COR-L47 (cell line): ENCODE results near the gene PCSK6.
A peak's percentile ranks its signal among the peaks of the same experiment; 100 is the strongest.

Experiments used
- DNase-seq: peaks from one replicate; lab custom pipeline; 2025; lab: John Stamatoyannopoulos, UW

PCSK6 gene

DNA sequence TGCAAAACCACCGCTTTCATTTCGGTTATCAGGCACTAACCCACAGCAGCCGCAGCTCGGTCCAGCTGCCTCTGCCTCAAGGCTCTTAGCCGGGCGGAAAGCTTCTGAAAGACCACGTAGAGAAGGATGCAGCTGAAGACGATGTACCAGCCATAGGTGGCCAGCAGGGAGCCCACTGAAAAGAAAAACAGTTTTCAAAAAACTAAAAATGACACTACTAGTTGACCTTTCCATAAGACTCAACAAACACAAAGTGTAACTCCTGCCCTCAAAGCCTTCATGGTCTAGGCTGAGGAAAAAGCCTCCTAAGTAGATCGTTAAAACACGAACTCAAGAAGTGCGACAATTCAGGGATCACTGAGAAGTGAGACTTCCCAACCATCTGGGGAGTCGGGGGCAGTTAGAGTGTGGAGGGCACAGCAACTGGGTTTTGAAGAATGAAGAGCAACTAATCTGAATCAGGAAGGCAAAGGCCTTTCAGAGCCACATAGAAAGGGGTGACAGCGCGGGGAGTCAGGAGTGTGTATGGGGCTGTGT, 212.9 kb downstream of the PCSK6 start:
- no peak for DNase-seq

DNA sequence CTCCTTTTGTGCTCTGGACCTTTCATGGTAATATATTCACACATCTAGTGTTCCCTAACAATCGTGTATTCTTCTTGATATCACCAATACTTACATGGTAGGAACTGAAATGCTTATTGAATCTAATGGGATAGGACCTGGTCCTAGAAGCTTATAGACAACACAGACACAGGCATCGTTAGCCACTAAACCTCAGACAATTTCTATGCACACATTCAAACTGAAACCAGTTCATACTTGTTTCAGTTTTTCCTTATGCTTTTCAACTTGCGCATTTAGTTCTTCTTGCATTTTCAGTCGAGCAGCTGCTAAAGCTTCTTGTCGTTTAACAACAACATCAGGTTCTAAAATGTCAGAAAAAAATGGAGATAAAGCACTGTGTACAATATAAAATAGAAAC, 214.5 kb downstream of the PCSK6 start:
- no peak for DNase-seq

DNA sequence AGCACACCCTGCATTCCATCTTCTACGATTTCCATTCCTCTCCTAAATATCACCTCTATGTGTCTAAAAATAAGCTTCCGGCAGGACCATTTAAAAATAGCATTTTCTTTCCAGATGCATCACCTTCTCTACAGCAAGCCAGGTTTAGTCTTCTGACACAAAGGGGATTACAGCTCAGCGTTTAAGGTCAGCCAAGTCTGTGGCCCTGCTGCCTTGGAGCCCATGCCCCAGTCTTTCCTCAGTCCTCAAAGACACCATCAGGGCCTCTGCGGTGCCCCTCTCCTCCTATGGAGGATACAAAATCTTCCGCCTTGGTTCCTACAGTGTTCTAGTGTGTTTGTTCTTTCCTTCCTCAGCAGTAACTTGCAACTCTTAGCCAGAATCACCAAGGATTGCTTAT, 216.0 kb downstream of the PCSK6 start:
- no peak for DNase-seq

DNA sequence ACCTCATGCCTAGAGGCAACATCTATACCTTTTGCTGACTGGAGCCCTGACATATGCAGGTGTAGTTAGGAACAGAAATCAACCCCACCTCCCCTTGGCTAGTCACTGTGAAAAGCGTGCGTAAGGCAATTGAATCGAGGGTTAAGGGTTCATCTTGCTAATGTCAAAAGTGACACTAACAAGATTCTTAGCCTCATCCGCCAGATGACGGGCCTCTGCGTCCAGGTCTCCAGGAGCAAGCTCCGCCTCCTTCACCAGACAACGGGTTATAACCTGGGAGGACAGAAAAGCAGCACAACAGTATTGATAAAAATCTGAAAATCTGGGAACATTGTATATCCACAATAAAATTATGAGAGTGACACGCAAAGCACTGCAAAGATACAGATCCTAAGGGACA, 216.9 kb downstream of the PCSK6 start:
- DNase-seq = no peak

DNA sequence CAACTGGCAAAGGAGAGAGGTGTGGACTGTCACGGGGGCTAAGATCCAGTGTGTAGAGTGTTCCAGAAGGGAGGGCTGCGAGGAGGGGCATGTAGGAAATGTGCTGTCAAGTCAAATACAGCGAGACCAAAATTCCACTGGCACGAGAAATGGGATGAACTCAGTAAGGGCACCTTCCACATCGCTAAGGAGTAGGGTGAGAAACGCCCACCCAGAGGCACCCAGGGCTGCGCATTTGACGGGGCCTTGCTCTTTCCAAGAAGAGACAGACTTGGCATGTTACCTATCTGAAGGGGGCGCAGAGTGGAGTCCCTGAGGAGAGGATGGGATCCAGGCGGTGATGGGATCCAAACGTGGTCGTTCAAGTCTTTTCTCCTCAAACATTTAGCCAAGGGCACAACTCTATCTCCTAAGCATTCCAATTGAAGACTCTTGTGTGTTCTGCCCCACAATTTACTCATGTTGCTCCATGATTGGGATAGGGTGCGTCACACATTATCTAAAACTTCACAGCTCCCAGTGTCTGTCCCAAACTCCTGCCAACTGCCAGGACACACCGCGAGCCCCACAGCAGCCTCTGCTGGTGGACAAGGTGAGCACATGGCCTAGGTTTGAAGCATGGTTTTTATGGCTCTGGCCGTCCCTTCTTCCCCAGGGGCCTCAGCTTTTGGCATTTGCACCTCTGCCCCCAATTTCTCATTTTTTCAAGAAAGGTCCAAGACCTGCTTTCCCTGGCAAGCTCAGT, 219.9 kb downstream of the PCSK6 start:
- DNase-seq = no peak

DNA sequence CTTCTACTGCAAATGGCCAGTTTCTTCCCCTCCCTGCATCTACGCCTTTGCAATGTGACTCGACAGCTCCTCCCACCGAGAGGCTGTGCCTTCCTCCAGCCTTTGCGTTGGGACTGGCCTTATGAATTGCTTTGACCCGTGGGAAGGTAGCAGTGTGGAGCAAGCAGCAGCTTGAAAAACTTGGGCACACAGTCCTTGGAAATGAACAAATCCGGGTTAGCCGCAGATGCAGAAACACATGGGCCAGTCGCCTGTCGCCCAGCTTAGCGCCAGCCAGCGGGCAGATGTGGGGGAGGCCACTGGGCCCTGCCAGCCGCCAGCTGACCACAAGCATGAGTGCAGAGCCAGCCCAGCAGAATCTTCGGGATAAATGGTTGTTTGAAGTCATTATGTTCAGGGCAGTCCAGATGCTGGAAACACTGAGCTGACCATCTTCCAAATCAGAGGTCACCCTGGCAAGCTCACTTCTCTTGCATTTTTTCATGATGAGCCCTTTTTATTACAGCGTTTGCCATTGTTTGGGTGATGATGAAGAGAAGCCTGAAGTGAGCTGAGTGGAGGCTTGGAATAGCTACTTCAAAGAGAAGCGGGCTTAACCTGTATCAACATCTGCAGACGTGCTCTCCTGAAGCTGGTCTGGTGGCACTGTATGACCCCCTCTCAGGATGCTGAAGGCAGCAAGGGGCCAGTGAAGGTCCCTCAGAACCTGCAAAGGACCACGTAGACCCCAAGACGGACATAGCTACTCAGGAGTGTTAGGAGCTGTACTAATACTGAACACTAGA, 222.0 kb downstream of the PCSK6 start:
- no peak for DNase-seq

DNA sequence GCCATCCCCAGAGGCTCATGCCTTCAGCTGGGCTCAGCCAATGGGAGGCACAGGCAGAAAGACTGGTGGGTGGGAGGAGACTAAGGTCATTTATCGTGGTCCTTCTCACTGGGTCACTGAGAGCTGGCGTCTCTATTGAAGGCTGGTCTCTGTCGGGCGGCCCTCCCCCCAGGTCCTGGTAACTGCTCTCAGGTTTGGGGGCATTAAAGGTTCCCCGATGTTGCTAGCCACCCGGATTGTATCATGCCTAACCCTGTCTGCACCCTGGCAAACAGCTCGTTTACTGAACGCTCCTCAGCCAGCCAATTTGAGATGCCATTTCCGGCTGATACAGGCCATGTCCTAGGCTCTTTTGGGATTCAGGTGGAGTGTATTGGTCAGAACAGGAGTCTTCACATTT, 222.7 kb downstream of the PCSK6 start:
- no peak for DNase-seq

DNA sequence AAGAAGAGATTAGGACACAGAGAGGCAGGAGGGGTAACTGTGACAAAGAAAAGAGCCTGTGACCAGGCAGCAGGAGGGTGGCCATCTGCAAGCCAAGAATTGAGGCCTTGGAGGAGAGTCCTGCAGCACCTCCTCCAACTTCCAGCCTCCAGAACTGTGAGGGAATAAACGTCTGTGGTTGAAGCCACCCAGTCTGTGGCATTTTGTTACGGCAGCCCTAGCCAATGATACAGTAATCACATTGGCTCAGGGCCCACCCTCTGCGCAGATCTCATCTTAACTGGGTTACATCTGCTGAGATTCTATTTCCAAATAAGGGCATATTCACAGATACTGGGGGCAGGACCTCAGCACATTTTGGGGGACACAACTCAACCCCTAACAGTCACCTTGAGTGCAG, 223.5 kb downstream of the PCSK6 start:
- no peak for DNase-seq

DNA sequence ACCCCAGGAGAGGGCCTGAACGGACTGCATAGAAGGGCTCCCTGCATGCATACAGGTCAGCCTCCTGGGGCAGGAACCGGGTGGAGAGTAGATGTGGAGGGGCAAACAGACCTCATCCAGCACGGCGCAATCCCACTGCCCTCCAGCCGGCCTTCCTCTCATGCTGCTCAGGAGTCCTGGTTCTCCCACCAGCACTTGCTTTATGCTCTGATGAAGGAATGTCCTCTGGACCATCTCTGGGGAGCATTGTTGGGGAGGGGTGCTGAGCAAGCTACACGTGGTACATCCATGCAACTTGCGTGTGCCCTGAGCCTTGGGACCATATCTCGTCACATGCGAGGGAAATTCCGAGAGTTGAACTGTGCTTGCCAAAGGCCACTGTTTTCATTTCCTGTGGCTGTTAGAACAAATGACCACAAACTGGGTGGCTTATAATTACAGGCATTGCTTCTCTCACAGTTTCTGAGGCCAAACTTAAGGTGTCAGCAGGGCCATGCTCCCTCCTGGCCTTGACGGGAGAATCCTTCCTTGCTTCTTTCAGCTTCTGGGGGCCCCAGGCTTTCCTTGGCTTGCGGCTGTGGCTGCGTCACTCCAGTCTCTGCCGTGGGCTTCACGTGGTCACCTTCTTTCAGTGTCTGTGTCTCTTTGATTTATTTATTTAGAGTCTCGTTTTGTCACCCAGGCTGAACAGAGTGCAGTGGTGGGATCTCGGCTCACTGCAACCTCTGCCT, 224.4 kb downstream of the PCSK6 start:
- DNase-seq = no peak

DNA sequence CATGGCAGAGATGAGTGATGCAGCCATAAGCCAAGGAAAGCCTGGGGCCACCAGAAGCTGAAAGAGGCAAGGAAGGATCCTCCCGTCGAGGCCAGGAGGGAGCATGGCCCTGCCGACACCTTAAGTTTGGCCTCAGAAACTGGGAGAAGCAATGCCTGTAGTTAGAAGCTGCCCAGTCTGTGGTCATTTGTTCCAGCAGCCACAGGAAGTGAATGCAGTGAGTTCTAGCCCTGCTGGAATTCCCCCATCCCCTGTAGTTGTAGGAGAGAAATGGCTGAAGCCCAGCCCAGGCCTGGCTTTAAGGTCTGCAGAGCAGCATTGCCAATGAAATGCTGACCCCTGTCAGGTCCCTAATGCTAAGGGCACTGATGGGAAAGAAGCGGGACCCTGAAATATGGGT, 225.5 kb downstream of the PCSK6 start:
- DNase-seq = no peak

DNA sequence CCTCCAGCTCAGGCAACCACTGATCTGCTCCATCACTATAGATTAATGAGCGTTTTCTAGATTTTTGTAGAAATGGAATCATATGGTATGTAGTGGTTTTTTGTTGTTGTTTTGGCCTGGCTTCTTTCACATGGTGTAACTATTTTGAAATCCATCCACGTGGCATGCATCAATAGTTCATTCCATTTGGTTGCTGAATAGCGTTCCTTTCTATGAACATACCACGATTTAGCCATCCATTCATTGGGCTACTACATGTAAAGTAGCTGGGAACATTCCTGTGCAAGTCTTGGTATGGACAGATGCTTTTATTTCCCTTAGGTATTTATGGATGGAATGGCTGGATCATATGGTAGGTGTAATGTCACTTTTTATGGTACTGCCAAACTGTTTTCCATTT, 227.0 kb downstream of the PCSK6 start:
- DNase-seq = no peak

DNA sequence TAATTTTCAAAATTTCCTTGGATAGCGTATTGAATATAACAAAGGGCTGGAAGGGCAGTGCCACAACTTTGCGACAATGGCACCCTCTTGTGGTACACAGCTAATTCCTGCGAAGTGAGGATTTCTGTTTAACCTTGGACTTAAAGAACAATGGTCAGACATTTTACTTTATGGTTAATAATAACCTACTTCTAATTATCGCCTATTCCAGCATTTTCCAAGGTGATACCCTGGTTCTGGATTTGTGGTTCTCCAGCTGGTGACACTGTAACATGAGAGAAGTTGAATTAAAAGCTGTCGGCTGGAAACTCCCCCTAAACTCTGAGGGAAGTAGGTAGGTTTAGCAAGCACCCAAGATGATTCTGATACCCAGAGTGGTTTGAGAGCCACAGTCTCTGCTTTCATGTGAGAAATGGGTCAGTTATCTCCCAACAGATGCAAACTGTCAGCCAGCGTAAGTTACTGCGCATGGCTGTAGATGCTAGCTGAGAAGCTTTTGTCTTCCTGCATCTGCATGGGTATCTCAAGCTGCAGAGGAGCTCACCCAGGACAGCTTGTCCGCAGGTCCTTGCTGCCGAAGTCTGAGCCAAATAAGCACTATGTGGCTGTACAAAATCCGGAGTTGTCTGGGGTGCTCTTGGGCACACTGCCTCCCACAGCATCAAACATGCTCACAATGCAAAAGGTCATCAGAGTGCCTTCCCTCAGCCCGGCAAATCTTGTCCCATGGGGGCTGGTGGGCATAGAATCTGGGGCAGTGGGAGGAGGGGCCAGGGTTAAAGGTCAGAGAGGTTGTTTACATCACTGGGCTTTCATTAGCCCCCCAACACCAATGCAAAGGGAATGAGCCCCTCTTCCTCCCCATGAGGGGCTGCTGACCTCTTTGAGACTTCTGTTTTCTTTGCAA, 231.0 kb downstream of the PCSK6 start:
- DNase-seq = peak; percentile 68

DNA sequence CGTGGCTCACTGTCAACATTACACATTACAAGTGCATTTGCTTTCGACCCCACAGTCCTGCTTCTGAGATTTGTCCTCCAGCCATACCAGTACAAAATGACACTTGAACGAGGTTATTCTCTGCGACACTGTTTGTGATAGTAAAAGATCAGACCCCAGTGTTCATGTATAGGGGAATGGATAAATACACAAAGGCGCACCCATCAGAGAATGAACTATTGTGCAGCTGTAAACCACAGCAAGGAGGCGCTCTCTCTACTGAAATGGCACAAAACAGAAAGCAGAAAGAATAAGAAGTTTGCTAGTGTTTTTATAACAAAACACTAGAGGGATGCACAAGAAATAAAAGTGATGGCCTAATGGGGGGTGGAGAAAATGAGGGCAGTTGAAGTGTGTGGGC, 232.8 kb downstream of the PCSK6 start:
- no peak for DNase-seq

DNA sequence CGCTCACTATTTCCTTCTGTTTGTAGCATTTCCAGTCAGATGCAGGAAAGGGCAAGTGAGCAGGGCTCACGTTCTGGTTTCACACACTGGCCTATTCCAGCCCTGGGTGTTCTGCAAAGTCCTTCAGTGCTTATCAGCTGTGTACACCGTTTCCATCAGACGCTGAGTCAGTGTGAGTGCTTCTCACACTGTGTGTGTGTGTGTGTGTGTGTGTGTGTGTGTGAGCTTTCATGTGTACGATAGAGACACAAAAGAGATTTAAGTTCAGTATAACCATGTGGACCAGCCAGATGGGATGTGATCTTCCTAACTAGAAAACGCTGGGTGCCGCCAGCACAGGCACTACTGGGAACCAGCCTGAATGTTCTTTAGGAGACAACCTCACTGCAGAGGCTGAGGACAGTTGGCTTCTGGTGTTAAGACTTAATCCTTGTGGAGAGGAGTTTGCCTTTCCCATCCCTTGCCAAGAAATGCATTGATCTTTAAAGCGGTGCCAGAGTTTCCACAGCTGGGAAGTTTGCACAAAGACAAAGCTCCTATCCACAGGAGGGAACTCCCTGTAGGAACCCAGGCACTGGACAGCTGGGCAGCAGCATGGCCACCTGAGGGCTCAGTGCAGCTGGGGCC, 233.8 kb downstream of the PCSK6 start:
- DNase-seq = no peak

DNA sequence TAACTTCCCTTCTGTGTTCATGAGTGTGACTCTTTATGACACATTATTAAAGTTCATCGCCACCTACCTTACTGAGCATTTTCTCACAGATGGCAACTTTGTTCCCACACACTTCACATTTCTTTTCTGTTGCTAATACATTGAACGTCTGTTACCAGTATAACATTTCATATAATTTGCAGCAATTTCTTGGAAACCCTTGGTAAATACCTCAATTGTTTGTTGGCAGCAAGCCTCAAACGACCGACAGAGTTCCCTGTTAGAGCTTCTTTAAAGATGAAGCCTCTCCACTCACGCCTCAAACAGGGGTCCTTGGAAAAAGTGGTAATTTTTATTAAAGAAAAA, 234.5 kb downstream of the PCSK6 start:
- DNase-seq = no peak

DNA sequence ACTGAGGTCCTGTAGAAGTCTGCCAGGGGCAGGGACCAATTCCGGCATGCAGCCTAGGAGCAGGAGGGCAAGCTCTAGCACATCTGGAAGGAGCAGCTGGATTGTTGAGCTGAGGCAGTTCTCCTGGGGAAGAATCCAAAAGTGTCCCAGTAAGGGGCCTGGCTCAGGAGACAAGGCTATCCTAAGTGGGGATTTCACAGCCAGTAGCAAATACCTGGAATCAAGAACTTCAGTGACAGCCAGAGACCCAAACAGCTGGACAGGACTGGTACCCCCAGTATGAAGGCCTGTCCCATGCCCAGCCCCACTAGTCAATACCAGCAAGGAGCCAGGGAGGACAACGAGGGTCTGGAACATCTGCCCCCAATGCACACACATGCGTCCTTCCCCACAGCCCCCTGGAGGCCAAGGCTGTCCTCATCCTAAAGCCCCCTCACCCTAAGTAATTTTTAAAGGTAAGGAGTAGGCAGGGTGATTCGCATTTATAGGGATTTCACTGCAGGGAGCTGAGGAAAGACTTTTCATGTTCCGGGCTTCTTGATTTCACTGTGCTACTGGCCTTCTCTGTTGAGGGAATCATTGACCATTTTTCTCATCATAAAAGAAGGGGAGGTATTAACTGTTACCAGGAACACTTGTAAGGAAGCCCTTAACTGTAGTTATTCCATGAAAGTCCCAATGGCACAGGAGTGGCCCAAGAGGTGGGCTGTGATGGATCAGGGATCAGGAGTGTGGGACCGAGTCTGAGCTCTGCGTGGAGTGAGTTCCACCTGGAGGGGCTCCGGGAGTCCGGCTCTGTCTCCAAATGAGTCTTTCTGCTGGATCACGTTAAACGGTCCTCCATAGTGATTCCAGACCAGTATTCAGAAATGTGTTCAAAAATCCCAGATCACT, 235.1 kb downstream of the PCSK6 start:
- DNase-seq = no peak
